PC-9 (cell line): Measurements from ENCODE around the gene WNT9B.

Source experiments
- EZH2 ChIP-seq: fragments of 200-600 bp; sonication (generic); IDR thresholded peaks from 2 replicates; pipeline ENCODE4 v1.8.0; 2017; ENCODE audit warnings: antibody characterized with exemption, low read depth
- TF ChIP-seq, protein P1 (sequence below): fragments of 200-600 bp; sonication (generic); conservative IDR thresholded peaks from 2 replicates; pipeline ENCODE4 v1.6.1; 2017; ENCODE audit warnings: mixed run types, antibody characterized with exemption, mild to moderate bottlenecking, moderate library complexity

DNA sequence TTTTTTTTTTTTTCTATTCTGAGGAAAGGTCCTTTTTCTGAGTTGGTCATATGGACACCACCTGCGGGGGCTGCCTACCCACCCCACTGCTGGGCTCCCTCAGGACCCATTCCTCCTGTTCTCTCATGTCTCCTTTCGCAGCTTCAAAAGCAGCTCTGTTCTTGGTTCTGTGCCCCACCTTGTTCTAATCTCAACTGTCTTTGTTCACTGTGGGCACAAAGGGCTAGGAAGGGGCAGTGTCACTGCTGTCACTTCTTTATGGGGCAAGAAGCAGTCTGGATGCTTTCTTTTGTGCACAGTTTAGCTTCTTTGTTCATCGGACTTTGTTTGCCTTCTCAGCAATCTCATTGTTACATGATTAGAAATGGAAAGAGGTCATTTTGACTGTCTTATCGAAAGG lies 78.7 kb downstream of the WNT9B start:
- TF ChIP-seq, protein P1, sequence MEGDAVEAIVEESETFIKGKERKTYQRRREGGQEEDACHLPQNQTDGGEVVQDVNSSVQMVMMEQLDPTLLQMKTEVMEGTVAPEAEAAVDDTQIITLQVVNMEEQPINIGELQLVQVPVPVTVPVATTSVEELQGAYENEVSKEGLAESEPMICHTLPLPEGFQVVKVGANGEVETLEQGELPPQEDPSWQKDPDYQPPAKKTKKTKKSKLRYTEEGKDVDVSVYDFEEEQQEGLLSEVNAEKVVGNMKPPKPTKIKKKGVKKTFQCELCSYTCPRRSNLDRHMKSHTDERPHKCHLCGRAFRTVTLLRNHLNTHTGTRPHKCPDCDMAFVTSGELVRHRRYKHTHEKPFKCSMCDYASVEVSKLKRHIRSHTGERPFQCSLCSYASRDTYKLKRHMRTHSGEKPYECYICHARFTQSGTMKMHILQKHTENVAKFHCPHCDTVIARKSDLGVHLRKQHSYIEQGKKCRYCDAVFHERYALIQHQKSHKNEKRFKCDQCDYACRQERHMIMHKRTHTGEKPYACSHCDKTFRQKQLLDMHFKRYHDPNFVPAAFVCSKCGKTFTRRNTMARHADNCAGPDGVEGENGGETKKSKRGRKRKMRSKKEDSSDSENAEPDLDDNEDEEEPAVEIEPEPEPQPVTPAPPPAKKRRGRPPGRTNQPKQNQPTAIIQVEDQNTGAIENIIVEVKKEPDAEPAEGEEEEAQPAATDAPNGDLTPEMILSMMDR: no peak
- no peak for TF ChIP-seq EZH2
